ENCODE results near the gene EPB41L5. TPM values are rescaled to one million over a fixed set of nuclear protein-coding genes. Genes with fewer than 3 reads are reported as not detected.
A peak's percentile ranks its signal among the peaks of the same experiment; 100 is the strongest.
"Not testable (repeated sequence)": the region's sequence is repeated elsewhere in the genome, so short reads cannot be mapped to it uniquely, and the experiment has no call there.

The EPB41L5 gene
- total RNA-seq, 1 donor from 2014 or later, result 20.7 TPM

DNA sequence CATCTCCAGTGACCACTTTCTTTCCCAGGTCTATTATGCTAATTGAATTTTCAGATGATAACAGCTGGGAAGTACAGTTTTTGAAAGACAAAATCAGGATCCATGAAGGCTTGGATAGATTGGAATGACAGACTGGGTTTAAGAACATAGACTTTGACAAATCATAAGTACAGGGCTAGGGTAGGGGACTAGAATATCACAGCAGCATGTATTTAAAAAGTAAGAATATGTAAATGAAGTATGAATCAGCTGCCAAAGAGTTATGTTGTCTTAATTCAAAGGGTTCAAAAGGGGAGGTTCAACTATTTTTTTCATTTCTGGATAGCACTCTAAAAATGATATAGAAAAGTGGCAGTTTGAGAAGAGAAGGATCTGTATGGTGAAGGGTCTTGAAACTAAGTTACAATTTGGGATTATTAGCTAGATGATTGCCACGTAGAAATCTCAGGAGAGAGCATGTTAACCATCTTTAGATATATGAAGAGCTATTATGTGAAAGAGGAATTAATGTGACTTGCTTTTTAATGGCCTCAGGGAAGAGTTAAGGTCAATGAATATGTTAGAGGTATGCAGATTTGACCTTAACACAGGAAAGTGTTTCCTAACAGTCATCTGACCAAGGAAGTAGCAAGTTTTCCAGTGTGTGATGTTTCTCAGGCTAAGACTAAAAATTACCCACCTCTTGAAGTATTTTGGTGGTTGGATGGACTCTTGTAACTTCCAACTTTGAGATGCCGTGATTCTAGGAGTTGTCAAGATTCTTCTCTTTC lies 128.6 kb downstream of the EPB41L5 start:
- DNase-seq, result no peak

DNA sequence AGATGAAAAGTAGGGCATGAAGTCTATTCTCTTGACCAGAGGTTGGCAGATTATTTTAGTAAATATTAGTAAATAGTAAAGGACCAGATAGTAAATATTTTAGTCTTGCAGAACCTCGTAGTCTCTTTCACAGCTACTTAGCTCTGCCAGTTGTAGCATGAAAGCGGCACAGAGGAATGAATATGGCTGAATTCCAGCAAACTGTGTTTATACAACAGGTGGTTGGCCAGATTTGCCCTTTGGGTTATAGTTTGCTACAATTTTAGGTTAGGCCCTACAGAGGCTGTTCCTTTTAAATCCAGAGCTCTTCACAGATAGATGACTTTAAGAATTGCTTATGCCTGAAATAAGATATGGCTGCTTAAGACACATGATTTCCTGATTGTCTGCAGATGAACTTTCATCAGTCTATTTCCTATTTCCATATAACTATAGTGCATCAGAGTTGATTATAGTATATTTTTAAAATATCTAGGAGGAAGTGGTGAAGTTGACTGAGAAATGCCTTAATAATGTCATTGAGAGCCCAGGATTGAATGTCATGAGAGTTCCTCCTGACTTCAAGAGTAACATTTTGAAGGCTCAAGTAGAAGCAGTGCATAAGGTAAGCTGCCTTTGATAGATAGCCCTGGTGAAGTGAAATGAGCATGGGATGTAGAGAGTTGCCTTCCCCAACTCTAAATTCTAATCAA lies 129.8 kb downstream of the EPB41L5 start:
- no peak for DNase-seq

DNA sequence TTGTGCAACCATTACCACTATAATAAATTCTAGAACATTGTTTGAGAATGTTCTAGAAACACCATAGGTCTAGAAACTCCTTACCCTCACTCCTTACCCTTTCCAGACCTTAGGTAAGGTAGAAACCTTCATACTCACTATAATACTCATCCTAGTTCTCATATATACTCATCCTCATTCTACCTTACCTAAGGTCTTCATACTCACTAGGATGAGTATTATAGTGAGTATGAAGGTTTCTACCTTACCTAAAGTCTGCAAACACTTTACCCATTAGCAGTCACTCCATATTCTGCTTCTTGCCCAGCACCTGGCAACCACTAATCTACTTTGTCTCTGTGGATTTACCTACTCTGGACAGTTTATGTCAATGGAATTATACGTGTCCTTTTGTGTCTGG lies 135.4 kb downstream of the EPB41L5 start:
- no peak for DNase-seq

DNA sequence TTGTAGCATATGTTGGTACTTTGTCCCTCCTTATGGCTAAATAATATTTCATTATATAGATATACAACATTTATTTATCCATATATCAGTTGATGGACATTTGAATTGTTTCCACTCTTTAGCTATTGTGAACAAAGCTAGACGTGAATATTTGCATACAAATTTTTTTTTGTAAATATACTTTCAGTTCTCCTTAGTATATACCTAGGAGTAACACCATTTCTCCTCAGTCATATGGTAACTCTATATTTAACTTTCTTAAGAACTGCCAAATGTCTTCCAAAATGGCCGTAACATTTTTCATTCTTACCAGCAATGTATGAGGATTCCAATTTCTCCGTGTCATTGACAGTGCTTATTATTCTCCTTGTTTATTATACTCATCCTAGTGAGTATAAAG lies 135.8 kb downstream of the EPB41L5 start:
- DNase-seq, result no peak

DNA sequence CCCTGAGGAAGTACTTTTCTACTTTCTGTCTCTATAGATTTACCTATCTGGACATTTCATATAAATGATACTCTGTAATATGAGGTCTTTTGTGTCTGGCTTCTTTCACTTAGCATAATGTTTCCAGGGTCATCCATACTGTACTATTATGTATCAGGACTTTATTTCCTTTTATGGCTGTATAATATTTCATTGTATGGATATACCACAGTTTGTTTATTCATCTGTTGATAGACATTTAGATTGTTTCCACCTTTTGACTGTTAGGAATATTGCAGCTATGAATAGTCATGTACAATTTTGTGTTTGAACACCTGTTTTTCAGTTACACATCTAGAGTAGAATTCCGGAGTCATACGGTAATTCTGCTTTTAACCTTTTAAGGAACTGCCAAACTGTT lies 136.5 kb downstream of the EPB41L5 start:
- no peak for DNase-seq

DNA sequence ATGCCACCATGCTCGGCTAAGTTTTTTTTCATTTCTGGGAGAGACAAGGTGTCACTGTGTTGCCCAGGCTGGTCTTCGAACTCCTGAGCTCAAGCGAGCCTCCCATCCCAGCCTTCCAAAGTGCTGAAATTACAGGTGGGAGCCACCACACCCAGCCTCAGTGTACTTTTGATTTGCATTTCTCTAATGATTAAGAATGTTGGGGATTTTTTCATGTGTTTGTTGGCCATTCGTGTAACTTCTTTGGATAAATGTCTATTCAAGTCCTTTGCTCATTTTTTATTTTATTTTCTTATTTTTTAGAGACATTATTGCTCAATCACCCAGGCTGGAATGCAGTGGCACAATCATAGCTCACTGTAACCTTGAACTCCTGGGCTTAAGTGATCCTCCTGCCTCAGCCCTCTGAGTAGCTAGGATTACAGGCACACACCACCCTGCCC lies 137.2 kb downstream of the EPB41L5 start:
- no peak for DNase-seq

DNA sequence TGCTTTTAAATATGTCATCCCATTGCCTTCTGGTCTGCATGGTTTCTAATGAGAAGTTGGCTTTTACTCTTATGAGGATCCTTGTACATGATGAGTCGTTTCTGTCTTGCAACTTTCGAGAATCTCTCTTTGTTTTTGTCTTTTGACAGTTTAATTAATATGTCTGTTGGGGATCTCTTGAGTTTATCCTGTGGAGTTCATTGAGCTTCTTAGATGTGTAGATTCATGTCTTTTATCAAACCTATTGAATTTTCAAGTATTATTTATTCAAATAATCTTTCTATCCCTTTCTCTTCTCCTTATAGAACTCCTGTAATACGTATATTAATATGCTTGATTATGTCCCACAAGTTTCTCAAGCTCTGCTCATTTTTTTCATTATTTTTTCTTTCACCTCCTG lies 142.4 kb downstream of the EPB41L5 start:
- DNase-seq, result no peak

DNA sequence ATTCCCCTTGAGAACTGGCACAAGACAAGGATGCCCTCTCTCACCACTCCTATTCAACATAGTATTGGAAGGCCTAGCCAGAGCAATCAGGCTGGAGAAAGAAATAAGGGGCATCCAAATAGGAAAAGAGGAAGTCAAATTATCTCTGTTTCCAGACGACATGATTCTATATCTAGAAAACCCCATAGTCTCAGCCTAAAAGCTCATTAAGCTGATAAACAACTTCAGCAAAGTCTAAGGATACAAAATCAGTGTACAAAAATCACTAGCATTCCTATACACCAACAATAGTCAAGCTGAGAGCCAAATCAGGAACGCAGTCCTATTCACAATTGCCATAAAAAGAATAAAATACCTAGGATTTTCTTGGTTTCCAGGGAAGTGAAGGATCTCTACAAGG lies 145.8 kb downstream of the EPB41L5 start:
- DNase-seq, result not testable (repeated sequence)

DNA sequence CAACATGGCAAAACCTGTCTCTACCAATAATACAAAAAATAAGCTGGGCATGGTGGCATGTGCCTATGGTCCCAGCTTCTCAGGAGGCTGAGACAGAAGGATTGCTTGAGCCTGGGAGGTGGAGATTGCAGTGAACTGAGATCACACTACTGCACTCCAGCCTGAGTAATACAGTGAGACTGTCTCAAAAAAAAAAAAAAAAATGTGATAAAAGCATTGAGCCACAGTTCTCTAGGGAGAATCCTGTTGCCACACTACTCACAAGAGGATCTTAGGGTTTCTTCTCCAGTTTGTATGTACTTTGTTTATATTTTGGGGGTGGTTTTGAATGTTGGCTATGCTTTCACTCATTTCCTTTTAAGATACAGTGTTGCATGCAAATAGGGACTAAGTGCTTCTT lies 148.3 kb downstream of the EPB41L5 start:
- no peak for DNase-seq

DNA sequence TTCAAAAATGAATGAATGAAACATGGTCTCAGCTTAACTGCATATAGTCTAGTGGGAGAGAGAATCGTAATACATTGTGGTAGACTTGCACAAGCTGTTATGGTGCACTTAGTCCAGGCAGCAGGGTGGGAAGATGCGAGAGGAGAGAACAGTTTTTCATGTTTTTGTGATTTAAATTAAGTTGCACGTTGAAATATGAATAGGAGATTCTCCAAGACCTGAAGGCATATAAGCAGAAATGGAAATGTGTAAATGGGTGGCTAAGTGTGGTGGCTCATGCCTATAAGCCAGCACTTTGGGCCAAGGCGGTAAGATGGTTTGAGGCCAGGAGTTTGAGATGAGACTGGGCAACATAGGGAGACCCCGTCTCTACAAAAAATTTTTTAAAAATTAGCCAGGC lies 149.8 kb downstream of the EPB41L5 start:
- no peak for DNase-seq

DNA sequence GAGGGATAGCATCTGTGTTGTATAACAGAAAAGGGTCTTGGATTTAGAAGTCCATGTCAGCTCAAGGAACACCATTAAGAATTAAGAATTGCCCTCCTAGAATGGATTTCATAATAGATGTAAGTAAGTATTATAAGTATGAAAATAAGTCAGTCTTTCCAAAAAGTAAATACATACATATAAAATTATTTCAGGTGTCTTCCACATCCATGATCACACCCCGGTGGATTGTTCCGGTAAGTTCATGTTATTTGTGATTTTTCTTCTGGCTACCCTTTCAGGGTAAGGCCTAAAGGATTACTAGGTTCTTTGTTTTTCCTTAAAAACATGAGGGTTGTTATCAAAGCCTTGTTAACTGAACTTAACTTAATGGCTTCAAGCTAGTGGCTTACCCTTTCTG lies 154.4 kb downstream of the EPB41L5 start:
- DNase-seq, result no peak

DNA sequence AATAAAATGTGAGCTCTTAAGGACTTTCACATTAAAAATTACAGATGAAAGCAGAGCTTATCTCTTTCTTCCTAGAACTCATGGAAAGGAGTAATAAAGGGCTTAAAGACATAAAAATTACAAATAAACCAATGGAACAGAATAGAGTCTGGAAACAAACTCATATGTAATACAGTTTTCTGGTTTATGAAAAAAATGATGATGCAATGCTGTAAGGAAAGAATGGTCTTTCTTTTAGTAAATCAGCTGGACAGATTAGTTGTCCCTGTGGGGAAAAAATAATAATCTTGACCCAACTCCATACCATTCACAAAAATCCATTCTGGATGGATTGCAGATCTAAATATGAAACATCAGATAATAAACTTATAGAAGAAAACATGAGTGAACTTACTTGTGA lies 156.1 kb downstream of the EPB41L5 start:
- no peak for DNase-seq

DNA sequence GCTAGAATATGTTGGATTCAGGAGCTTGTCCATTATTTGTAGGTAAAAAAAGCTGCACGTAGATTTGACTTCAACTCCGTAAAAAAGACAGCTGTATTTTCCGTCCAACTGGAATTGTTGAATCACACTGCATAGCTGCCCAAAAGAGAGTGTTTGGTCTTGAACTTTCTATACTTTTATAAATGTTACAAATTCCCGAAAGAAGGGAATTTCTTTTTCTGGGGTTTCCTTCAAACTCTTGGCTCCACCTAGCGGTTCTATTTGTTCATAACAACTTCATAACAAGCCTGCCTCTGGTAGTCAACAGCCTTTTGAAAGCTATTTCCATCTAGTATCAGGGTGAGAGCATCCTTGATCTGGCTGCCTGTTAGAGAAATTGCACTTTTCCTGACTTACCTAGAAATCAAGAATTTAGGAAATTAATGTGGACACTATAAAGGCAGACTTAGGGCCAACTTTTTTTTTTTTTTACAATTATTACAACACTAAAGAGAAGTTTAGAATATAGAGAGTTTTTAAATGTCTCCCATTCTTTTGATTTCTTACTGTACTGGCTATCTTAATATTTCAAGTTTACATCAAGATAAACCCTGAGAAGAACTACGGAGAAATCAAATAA lies 162.2 kb downstream of the EPB41L5 start:
- peak; percentile 28 for DNase-seq

DNA sequence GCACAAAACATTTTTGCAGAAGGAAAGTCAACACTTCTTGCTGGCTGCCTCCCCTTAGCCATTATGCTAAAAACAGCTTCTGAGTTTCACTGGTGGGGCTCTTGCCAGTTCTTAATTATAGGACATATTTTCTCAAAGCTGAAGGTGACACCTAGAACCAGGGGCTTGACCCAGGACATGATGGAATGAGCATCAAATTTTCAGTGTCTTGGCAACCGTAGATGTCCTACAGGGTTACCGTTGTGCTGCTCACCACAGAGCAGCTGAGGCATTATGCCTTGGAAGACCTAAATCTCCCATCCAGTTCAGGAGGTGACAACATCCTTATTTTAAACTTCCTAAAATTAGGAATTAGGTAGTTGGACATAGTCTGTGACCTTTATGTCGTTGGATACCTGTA lies 163.6 kb downstream of the EPB41L5 start:
- DNase-seq, result no peak

DNA sequence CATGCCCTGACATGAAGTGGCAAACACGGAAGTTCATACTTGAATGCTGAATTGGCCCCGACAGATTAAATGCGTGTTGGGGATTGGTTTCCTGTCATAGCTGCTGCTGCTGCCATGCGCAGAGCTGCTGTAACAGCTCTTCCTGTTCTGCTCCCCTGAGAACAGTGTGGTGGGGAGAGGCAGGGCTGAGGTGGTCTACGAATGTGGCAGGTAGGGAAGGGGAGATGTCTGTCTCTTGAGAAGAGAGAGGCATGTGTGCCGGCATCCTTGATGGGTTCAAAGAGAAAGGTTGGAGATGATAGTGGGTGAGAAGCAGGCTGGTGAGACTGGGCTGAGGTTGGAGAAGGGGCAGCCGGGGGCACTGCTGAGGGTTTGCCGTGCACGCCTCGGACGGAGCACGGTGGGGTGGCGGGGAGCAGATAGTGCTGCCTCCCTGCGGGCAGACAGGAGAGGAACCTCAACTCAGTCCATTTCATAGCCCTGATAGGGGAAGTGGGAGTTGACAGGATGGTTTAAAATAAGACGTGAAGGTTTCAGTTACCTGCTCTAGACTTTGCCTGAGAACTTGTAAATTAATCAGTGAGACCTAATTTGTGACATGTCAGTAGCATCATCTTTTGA lies 164.2 kb downstream of the EPB41L5 start:
- DNase-seq, result no peak

DNA sequence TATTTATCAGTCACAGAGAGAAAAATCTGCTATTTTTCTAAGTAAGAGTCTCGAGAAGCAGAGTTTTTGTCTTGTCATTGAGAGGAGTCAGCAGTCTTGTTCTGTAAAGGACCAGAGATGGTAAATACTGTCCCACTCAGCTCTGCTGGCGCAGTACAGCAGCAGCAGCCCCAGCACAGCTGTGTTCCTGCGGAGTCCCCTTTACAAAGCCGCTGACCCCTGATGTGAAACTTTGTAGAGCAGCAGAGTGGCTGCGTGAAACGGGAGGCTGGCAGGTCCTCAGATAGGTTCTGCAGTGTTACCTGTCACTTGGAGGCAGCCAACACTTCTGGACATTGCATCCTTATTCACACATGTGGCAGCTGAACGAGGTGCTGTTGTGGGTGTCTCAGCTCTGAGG lies 165.1 kb downstream of the EPB41L5 start:
- DNase-seq, result no peak

DNA sequence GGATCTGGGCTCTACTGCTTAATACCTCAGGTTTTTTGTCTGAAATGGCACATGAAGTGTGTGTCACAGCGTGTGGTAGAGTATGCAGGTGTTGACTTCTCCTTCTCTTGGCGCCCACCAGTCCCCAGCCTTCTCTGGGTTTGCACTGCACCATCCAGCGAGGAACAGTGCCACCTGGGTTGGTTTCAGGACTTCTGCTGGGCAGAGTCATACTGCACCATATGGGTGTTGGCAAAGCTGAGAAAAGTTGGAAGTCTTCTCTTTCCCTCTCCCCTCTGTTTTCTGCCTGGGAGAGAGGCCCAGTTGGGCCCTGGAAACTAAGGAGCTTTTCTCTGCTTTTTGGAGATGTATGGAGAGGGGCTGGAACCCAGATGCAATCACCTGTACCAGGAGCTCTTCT lies 166.5 kb downstream of the EPB41L5 start:
- no peak for DNase-seq

DNA sequence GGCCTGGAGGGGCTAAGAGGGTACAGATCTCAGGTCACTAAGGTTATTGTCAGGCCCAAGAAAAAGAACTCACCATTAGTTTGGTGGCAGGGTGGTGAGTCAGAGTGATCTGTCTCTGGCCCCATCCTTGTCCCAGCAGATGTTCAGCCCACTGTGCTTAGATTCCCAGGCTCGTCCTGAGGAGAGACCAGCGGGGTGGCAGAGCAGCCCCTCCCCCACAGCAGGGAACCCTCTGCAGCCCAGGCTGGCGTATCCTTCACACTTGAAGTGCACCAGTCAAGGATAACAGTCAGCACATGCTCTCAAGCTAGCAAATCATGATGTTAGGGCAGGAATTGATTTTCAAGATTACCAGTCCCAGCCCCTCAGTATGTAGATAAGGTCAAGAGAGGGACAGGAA lies 167.2 kb downstream of the EPB41L5 start:
- DNase-seq, result no peak

DNA sequence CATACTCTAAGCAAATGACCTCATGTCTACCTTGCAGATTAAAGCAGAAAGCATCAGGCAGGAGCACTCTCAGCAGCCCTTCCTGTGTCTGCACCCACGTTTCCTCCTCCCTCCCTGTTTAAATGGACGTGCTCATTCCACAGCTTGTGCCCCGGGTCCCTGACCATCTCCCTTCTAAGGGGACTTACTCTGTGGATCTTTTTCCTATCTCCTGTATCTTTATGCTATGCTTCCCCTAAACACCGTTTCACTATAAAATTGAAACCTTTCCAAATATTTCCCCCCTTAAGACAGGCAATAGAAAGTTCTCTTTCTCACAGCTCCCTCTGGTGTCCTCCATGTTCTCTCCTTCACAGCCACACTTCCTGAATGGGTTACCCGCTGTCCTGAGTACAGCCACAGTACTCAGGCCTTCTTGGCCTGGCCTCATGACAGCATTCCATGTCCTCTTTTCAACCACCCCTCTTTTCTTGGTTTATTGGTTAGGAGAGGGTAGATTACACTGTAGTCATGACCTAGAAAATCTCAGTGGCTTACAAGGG lies 169.2 kb downstream of the EPB41L5 start:
- DNase-seq, result no peak

DNA sequence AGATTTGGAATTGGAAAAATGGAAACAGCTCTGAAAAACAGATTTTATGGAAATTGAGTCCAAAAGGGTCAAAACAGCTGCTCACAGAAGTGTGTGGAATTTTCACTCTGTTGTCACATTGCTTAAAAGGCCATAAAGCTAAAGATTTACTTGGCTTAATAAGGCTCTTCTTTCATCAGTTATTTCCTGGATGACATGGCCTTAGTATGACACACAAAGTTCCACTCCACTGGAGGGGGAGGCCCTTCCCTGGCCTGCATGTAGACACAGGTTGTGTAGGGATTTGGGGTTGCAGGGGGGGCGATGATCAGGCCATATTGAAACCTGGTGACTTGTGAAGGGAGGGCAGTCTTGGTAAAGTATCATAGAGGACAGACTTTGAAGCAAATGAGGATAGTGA lies 176.3 kb downstream of the EPB41L5 start:
- DNase-seq, result no peak

DNA sequence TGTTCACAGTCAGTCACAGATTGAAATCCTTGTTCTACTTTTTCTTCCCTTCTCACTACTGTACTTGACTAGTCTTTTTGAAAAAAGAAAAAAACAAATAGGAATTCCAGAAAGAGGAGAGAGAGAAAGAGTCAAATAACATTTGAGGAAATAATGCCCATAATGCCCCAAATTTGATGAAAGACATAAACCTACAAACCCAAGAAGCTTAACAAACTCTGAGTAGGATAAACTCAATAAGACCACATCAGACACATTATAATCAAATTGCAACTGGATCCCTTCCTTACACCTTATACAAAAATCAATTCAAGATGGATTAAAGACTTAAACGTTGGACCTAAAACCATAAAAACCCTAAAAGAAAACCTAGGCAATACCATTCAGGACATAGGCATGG lies 179.4 kb downstream of the EPB41L5 start:
- DNase-seq, result no peak

DNA sequence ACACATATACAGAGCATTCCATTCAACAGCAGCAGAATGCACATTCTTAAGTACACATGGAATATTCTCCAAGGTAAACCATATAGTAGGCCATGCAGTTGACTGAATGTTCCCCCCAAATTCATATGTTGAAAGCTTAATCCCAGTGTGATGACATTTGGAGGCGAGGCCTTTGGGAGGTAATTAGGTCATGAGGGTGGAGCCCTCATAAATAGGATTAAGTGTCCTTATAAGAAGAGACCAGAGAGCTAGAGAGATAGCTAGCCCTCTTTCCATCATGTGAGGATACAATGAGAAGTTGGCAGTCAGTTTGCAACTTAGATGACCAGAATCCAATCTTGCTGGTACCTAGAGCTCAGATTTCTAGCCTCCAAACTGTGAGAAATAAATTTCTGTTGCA lies 182.7 kb downstream of the EPB41L5 start:
- DNase-seq, result no peak

Data from skin of body (tissue), 2 donors.